Subcutaneous abdominal adipose tissue (tissue), 5 donors: ENCODE data around the gene VAMP2.

Experiments used
- H3K27ac ChIP-seq: one replicate; pipeline ENCODE4 v1.7.0; 2013; ENCODE audit warnings: low read depth, mild to moderate bottlenecking, inconsistent platforms, low read length, moderate library complexity
- H3K27me3 ChIP-seq, 5 donors: one replicate each; pipeline ENCODE4 v1.7.0; 2013; ENCODE audit warnings: low read length in 5 of 5, inconsistent platforms in 1 of 5; ENCODE audit not compliant: control insufficient read depth in 5 of 5, insufficient read depth in 4 of 5
- H3K36me3 ChIP-seq, 5 donors: one replicate each; pipeline ENCODE4 v1.7.0; 2013; ENCODE audit warnings: low read length in 5 of 5; ENCODE audit not compliant: control insufficient read depth in 5 of 5, insufficient read depth in 5 of 5
- H3K4me1 ChIP-seq, 5 donors: one replicate each; pipeline ENCODE4 v1.7.0; 2013; ENCODE audit warnings: low read length in 5 of 5, mild to moderate bottlenecking in 3 of 5, moderate library complexity in 1 of 5; ENCODE audit not compliant: control insufficient read depth in 5 of 5, insufficient read depth in 5 of 5
- H3K4me3 ChIP-seq, 5 donors: one replicate each; pipeline ENCODE4 v1.7.0; 2013; ENCODE audit warnings: low read length in 5 of 5, low read depth in 1 of 5
- H3K9ac ChIP-seq, 5 donors: one replicate each; pipeline ENCODE4 v1.7.0; 2013; ENCODE audit warnings: low read length in 5 of 5, mild to moderate bottlenecking in 4 of 5, moderate library complexity in 3 of 5
- H3K9me3 ChIP-seq, 5 donors: one replicate each; pipeline ENCODE4 v1.7.0; 2013; ENCODE audit warnings: low read length in 5 of 5; ENCODE audit not compliant: control insufficient read depth in 5 of 5
- donor health status: healthy.
- donor health status: healthy.
- donor health status: healthy.
- donor health status: healthy.
- donor health status: healthy.

VAMP2 gene

GRCh38 chr17:8189041-8189710, 26.4 kb upstream of the VAMP2 start:
- peaks cover 35 to 61% (median 58%) of the 10 kb centered on the region in 5 donors for H3K4me1 ChIP-seq
- H3K9ac ChIP-seq, result peak overlapping the region in 4 of 5 donors; percentile 55 to 82 (median 74)
- peaks cover 0 to 2% (median 0%) of the 10 kb centered on the region in 5 donors for H3K27me3 ChIP-seq

GRCh38 chr17:8188263-8188839, 25.6 kb upstream of the VAMP2 start:
- Histone ChIP-seq H3K27me3 (peaks cover 0 to 2% (median 0%) of the 10 kb centered on the region in 5 donors), H3K27ac (peak overlapping the region; percentile 79), H3K9me3 (peaks cover 0 to 2% (median 0%) of the 10 kb centered on the region in 5 donors), H3K9ac (peak overlapping the region; percentile 41 to 91 (median 79)), H3K36me3 (no peaks in the 10 kb centered on the region), H3K4me3 (peak overlapping the region; percentile 72 to 83 (median 76)), H3K4me1 (peaks cover 35 to 61% (median 58%) of the 10 kb centered on the region in 5 donors)

More at GRCh38 chr17:8189041-8189710, 26.4 kb upstream of the VAMP2 start:
- Histone ChIP-seq H3K27ac (peak overlapping the region; percentile 80), H3K4me3 (peak overlapping the region; percentile 72 to 83 (median 76)), H3K36me3 (no peaks in the 10 kb centered on the region), H3K9me3 (peaks cover 0 to 2% (median 0%) of the 10 kb centered on the region in 5 donors)

- Histone ChIP-seq H3K27me3 (peaks cover 0 to 2% (median 0%) of the 10 kb centered on the region in 5 donors), H3K4me3 (peak overlapping the region; percentile 83 to 94 (median 93)), H3K9me3 (peaks cover 0 to 2% (median 0%) of the 10 kb centered on the region in 5 donors), H3K9ac (peak overlapping the region in 4 of 5 donors; percentile 38 to 91 (median 80)), H3K4me1 (peaks cover 35 to 60% (median 56%) of the 10 kb centered on the region in 5 donors), H3K27ac (peak overlapping the region; percentile 79), H3K36me3 (no peaks in the 10 kb centered on the region)
Observed at GRCh38 chr17:8187517-8188262, 24.9 kb upstream of the VAMP2 start.

GRCh38 chr17:8186787-8187516, 24.2 kb upstream of the VAMP2 start:
- Histone ChIP-seq H3K4me1 (peaks cover 27 to 53% (median 49%) of the 10 kb centered on the region in 5 donors), H3K4me3 (peak overlapping the region; percentile 83 to 94 (median 93)), H3K9ac (peak overlapping the region; percentile 38 to 91 (median 74))

GRCh38 chr17:8186446-8186786, 23.7 kb upstream of the VAMP2 start:
- Histone ChIP-seq H3K27me3 (peaks cover 0 to 2% (median 0%) of the 10 kb centered on the region in 5 donors), H3K9me3 (peaks cover 0 to 2% (median 0%) of the 10 kb centered on the region in 5 donors), H3K9ac (peak overlapping the region; percentile 30 to 82 (median 52)), H3K4me1 (peaks cover 22 to 49% (median 44%) of the 10 kb centered on the region in 5 donors), H3K27ac (peak overlapping the region; percentile 79), H3K36me3 (no peaks in the 10 kb centered on the region), H3K4me3 (peak overlapping the region; percentile 83 to 94 (median 93))

More at GRCh38 chr17:8186787-8187516, 24.2 kb upstream of the VAMP2 start:
- H3K9me3 ChIP-seq, result peaks cover 0 to 2% (median 0%) of the 10 kb centered on the region in 5 donors
- peak overlapping the region; percentile 79 for H3K27ac ChIP-seq
- H3K36me3 ChIP-seq, result no peaks in the 10 kb centered on the region
- peaks cover 0 to 2% (median 0%) of the 10 kb centered on the region in 5 donors for H3K27me3 ChIP-seq

- Histone ChIP-seq H3K27ac (peak overlapping the region; percentile 79), H3K9ac (peak overlapping the region; percentile 48 to 84 (median 74)), H3K4me3 (peak overlapping the region; percentile 83 to 94 (median 93)), H3K9me3 (peaks cover 0 to 2% (median 0%) of the 10 kb centered on the region in 5 donors), H3K27me3 (peaks cover 0 to 2% (median 0%) of the 10 kb centered on the region in 5 donors), H3K4me1 (peaks cover 22 to 46% (median 42%) of the 10 kb centered on the region in 5 donors), H3K36me3 (no peaks in the 10 kb centered on the region)
Observed at GRCh38 chr17:8185582-8186445, 23.1 kb upstream of the VAMP2 start.

- Histone ChIP-seq H3K4me1 (peaks cover 3 to 35% (median 29%) of the 10 kb centered on the region in 5 donors), H3K27ac (peak overlapping the region; percentile 62), H3K9me3 (no peaks in the 10 kb centered on the region), H3K4me3 (peak overlapping the region; percentile 57 to 84 (median 76)), H3K36me3 (no peaks in the 10 kb centered on the region), H3K27me3 (no peaks in the 10 kb centered on the region), H3K9ac (peak overlapping the region in 4 of 5 donors; percentile 69 to 89 (median 83))
Observed at GRCh38 chr17:8176998-8177731, 14.4 kb upstream of the VAMP2 start.

GRCh38 chr17:8176197-8176940, 13.6 kb upstream of the VAMP2 start, which contains the start of gene TMEM107:
TMEM107 (minus strand) TSS chr17:8176380; CDS start chr17:8176286, 94 bp downstream.
- no peaks in the 10 kb centered on the region for H3K27me3 ChIP-seq
- H3K9ac ChIP-seq, result peak within 1 kb of the TSS; percentile 26 to 89 (median 81)
- H3K27ac ChIP-seq, result peak within 1 kb of the TSS; percentile 62
- peaks cover 3 to 35% (median 29%) of the 10 kb centered on the region in 5 donors for H3K4me1 ChIP-seq
- no peaks in the 10 kb centered on the region for H3K36me3 ChIP-seq
- peak within 1 kb of the TSS; percentile 67 to 84 (median 76) for H3K4me3 ChIP-seq
- no peaks in the 10 kb centered on the region for H3K9me3 ChIP-seq
